Type B pancreatic cell (in vitro differentiated cells): ENCODE measurements around the gene CERS6. TPM values are rescaled to one million over a fixed set of nuclear protein-coding genes. Genes with fewer than 3 reads are reported as not detected.

Source experiments
- DNase-seq: peaks from one replicate; pipeline ENCODE4 v3.0.0; 2021; ENCODE audit warnings: mixed read lengths; ENCODE audit not compliant: unreplicated experiment; ENCODE audit errors: extremely low spot score
- H3K27ac Mint-ChIP-seq: 2 replicates; pipeline ENCODE4 v1.8.0; 2021; ENCODE audit warnings: mild to moderate bottlenecking, mixed read lengths
- H3K27me3 Mint-ChIP-seq: 2 replicates; pipeline ENCODE4 v1.8.0; 2021; ENCODE audit warnings: mixed read lengths
- H3K36me3 Mint-ChIP-seq: 2 replicates; pipeline ENCODE4 v1.8.0; 2021; ENCODE audit warnings: mixed read lengths
- H3K4me1 Mint-ChIP-seq: one replicate; pipeline ENCODE4 v1.8.0; 2021; ENCODE audit warnings: mixed read lengths; ENCODE audit not compliant: unreplicated experiment
- H3K4me3 Mint-ChIP-seq: 2 replicates; pipeline ENCODE4 v1.8.0; 2021; ENCODE audit warnings: mild to moderate bottlenecking, mixed read lengths
- H3K9me3 Mint-ChIP-seq: 2 replicates; pipeline ENCODE4 v1.8.0; 2021; ENCODE audit warnings: mixed read lengths
- CTCF ChIP-seq: fragments of 200-600 bp; sonication (generic); conservative IDR thresholded peaks from 2 replicates; pipeline ENCODE4 v1.5.0; 2021; ENCODE audit warnings: antibody characterized with exemption, mild to moderate bottlenecking
- total RNA-seq: library from RNA; stranded (reverse); gene quantifications from 2 replicates; pipeline ENCODE4 v1.2.1, GENCODE V29; 2021; ENCODE audit warnings: low replicate concordance

The CERS6 gene
- total RNA-seq, 1 donor from 2014 or later: 43.0 TPM

GRCh38 chr2:168612719-168613118 is 156.6 kb downstream of the CERS6 start:
- Mint-ChIP-seq H3K36me3 (peaks cover 32% of the 10 kb centered on the region), H3K27me3 (no peaks in the 10 kb centered on the region), H3K4me3 (no peak overlapping the region), H3K9me3 (peaks cover 9% of the 10 kb centered on the region), H3K27ac (no peak overlapping the region), H3K4me1 (peaks cover 5% of the 10 kb centered on the region)
- no peak for TF ChIP-seq CTCF
- DNase-seq: no peak

- Mint-ChIP-seq H3K9me3 (peaks cover 11% of the 10 kb centered on the region), H3K27me3 (no peaks in the 10 kb centered on the region)
- TF ChIP-seq CTCF: no peak
These were observed 157.5 kb downstream of the CERS6 start for GRCh38 chr2:168613551-168613950.

GRCh38 chr2:168614172-168615018 is 158.3 kb downstream of the CERS6 start:
- Mint-ChIP-seq H3K27me3 (no peaks in the 10 kb centered on the region), H3K27ac (no peak overlapping the region), H3K36me3 (peaks cover 33% of the 10 kb centered on the region), H3K4me1 (peaks cover 5% of the 10 kb centered on the region), H3K4me3 (no peak overlapping the region), H3K9me3 (peaks cover 20% of the 10 kb centered on the region)
- no peak for DNase-seq
- TF ChIP-seq CTCF: peak; percentile 36

More at GRCh38 chr2:168613551-168613950, 157.5 kb downstream of the CERS6 start:
- Mint-ChIP-seq H3K27ac (no peak overlapping the region), H3K36me3 (peaks cover 28% of the 10 kb centered on the region), H3K4me3 (no peak overlapping the region), H3K4me1 (peaks cover 5% of the 10 kb centered on the region)
- no peak for DNase-seq

- Mint-ChIP-seq H3K9me3 (peaks cover 16% of the 10 kb centered on the region), H3K36me3 (peaks cover 10% of the 10 kb centered on the region), H3K4me3 (no peak overlapping the region), H3K4me1 (peaks cover 9% of the 10 kb centered on the region), H3K27ac (no peak overlapping the region), H3K27me3 (no peaks in the 10 kb centered on the region)
- TF ChIP-seq CTCF: no peak
- DNase-seq: no peak
These were observed 164.5 kb downstream of the CERS6 start for GRCh38 chr2:168620554-168620953.

- no peak for TF ChIP-seq CTCF
- Mint-ChIP-seq H3K27me3 (no peaks in the 10 kb centered on the region), H3K4me3 (no peak overlapping the region), H3K9me3 (peaks cover 16% of the 10 kb centered on the region), H3K27ac (no peak overlapping the region), H3K4me1 (peaks cover 17% of the 10 kb centered on the region), H3K36me3 (peaks cover 6% of the 10 kb centered on the region)
- DNase-seq: no peak
These were observed 166.5 kb downstream of the CERS6 start for GRCh38 chr2:168622559-168622958.
